Hematopoietic multipotent progenitor cell treated with erythropoietin and hydrocortisone succinate and interleukin-3 and kit ligand, for 8 days (in vitro differentiated cells): ENCODE measurements around the gene PRR20D.
"Not testable (repeated sequence)": the region's sequence is repeated elsewhere in the genome, so short reads cannot be mapped to it uniquely, and the experiment has no call there.

Experiments
- DNase-seq: peaks from one replicate; pipeline ENCODE4 v3.0.0-alpha.2; 2015

The PRR20D gene

DNA sequence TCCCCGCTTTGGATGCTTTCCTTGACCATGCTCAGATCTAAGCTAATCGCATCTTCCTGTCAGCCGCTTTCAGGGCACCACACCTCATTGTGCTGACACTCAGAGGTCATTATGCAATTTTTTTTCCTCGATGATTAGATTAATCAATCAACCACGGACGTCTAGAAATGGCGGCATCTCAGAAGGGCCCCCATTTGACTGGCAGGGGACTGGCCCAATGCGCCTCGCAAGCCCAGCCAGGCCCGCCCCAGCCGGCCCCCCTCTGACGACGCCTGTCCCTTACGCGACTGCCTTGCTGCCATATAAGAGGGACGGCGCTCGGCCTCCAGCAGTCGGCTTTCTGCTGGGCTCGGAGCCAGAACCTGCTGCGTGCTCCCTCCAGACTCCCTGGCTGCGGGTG is at the start of gene PRR20D:
Gene PRR20D (plus strand): TSS at position 301 of the 400 bp plus-strand sequence. CDS start 387 bp downstream, outside the sequence.
- not testable (repeated sequence) for DNase-seq

DNA sequence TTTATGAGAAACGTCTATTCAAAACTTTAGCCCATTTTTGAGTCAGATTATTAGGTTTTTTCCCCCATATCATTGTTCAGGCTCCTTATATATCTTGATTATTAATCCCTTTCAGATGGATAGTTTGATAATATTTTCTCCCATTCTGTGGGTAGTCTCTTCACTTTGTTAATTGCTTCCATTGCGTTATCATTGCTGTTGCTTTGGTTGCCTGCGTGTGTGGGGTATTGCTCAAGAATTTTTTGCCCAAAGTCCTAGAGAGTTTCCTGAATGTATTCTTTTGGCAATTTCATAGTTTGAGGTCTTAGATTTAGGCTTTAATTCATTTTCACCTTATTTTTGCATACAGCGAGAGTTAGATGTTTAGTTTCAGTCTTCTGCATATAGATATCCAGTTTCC is 45.5 kb upstream of the PRR20D start:
- DNase-seq: no peak

DNA sequence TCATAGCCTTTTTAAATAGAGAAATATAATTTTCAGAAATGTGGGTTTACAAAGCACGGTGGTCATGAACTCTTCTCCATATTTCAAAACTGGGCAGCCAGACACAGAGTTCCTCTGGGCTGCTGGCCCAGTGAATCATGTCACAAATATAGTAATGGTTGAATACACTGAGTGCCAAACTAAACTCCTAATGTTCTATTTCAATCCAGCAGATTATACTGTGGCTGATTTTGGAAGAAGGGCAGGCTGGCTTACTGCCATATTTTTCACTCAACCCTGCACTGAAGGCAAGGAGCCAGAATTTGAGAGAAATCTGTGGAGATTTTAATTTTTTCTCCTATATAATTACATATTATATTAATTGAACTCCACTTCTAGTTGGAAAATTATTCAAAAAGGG is 36.8 kb upstream of the PRR20D start:
- no peak for DNase-seq

DNA sequence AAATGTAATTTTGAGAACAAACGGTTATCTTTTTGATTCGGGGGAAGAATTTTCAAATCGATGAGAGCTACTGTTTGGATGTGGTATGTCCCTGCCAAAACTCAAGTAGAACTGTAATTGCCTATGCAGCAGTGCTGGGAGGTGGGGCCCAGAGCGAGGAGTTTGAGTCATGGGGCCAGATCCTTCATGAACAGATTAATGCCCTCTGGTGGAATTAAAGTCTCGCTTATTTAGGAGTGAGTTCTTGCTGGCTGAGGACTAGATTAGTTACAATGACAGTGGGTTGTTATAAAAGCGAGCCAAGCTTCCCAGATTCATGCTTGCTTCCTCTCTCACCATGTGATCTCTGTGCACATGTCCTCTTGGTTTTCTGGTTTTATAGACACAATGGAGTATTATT is 31.5 kb upstream of the PRR20D start:
- DNase-seq: no peak

DNA sequence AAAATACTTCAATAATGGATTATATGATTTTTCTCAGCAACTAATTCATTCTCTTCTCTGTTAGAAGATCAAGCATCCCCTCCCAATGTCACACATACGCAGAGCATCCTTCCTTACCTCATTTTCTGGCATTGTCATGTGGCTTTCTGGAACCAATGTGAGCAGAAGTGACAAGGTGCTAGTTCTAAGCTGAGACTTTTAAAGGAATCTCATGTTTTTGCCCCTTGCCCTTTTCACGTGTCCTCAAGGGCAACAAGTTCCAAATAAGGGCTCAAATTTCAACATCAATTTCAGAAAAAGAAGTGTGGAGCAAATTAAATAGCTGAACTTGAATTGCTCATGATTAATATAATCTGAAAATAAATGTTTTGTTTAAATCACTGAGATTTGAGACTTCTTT is 24.3 kb upstream of the PRR20D start:
- DNase-seq: no peak

DNA sequence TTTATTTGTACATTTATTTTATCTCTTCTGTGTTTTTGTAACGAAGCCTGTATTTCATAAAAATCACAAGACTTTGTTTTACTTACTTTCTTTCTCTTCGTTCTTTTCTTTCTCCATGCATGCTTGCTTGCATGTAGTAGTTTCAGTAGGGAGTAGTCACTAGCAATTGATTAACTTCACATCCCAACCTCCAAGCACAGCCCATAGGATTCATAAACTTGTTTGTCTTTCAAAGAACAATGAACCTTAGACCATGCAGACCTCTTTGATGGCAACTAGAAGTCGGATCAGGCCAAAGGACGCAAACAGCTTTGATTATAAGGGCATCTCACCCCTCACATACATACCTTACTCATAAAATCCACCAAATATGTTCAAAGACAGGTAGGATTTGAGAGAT is 22.8 kb upstream of the PRR20D start:
- no peak for DNase-seq

DNA sequence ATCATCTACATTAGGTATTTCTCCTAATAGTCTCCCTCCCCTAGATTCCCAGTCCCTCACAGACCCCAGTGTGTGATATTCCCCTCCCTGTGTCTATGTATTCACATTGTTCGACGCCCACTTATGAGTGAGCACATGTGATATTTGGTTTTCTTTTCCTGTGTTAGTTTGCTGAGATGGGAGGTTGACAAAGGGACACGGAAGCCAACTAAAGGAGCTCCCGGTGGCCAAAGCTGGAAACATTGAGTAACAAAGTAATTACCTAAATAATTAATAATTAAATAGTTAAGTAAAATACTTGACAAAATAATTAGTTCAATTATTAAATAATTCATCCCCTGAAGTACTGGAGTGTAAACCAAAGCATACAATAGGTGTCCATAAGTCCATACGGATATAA is 21.4 kb upstream of the PRR20D start:
- no peak for DNase-seq

DNA sequence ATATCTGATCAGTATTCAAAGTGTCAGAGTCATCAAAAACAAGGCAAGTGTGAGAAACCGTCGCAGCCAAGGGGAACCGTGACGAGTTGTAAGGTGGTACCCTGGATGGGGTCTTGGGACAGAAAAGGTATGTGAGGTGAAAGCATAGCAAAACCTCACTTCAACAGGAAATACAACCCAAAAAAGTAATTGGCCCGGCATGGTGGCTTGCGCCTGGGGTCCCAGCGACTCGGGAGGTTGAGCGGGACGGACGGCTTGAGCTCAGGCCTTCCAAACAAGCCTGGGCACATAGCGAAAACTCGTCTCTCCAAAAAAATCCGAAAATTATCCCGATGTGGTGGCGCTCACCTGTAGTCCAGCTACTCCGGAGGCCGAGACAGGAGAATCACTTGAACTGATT is 20.7 kb upstream of the PRR20D start:
- DNase-seq: not testable (repeated sequence)

DNA sequence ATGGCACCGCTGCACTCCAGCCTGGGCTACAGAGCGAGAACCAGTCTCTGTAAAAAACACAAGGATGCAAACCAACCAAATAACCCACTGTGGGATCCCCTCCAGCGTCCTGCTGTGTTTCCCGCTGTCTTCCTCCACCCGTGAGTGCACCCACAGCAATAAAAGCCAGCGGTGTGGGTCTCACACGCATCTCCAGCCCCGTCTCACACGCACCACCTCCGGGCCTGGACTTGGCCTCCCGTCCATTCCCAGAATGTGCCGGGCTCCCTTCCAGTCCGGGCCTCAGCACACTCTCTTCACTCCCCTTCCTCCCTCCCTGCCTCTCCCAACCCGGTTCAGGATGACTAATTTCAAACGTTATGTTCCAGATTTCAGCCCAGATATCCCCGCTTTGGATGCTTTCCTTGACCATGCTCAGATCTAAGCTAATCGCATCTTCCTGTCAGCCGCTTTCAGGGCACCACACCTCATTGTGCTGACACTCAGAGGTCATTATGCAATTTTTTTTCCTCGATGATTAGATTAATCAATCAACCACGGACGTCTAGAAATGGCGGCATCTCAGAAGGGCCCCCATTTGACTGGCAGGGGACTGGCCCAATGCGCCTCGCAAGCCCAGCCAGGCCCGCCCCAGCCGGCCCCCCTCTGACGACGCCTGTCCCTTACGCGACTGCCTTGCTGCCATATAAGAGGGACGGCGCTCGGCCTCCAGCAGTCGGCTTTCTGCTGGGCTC is 20.0 kb upstream of the PRR20D start, which contains the start of gene PRR20A:
Gene PRR20A (plus strand): TSS at position 684 of the 734 bp plus-strand sequence. CDS start 387 bp downstream, outside the sequence.
- not testable (repeated sequence) for DNase-seq

DNA sequence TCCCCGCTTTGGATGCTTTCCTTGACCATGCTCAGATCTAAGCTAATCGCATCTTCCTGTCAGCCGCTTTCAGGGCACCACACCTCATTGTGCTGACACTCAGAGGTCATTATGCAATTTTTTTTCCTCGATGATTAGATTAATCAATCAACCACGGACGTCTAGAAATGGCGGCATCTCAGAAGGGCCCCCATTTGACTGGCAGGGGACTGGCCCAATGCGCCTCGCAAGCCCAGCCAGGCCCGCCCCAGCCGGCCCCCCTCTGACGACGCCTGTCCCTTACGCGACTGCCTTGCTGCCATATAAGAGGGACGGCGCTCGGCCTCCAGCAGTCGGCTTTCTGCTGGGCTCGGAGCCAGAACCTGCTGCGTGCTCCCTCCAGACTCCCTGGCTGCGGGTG is 13.2 kb upstream of the PRR20D start, which contains the start of gene PRR20B:
Gene PRR20B (plus strand): TSS at position 301 of the 400 bp plus-strand sequence. CDS start 387 bp downstream, outside the sequence.
- DNase-seq: not testable (repeated sequence)

DNA sequence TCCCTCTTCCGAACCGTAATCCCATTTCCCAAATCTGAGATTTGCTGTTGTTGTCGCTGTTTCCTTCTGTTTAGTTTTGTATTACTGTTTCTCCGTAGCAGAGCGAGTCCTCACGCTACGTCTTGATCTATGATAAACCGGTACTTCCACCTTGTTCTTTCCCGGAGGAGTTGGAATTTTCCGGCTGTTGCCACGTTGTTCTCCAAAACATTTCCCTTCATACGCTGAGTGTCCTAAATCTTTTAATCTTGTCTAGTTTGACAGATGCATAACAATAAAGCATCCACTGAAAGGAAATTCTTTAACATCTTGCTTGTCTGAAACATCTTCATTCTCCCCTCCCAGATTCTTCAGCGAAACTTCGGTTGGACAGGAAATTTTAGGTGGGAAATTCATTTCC is 12.3 kb upstream of the PRR20D start:
- not testable (repeated sequence) for DNase-seq

DNA sequence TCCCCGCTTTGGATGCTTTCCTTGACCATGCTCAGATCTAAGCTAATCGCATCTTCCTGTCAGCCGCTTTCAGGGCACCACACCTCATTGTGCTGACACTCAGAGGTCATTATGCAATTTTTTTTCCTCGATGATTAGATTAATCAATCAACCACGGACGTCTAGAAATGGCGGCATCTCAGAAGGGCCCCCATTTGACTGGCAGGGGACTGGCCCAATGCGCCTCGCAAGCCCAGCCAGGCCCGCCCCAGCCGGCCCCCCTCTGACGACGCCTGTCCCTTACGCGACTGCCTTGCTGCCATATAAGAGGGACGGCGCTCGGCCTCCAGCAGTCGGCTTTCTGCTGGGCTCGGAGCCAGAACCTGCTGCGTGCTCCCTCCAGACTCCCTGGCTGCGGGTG is 6.7 kb upstream of the PRR20D start, which contains the start of gene PRR20C:
Gene PRR20C (plus strand): TSS at position 301 of the 400 bp plus-strand sequence. CDS start 387 bp downstream, outside the sequence.
- DNase-seq: not testable (repeated sequence)

DNA sequence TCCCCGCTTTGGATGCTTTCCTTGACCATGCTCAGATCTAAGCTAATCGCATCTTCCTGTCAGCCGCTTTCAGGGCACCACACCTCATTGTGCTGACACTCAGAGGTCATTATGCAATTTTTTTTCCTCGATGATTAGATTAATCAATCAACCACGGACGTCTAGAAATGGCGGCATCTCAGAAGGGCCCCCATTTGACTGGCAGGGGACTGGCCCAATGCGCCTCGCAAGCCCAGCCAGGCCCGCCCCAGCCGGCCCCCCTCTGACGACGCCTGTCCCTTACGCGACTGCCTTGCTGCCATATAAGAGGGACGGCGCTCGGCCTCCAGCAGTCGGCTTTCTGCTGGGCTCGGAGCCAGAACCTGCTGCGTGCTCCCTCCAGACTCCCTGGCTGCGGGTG is 6.5 kb downstream of the PRR20D start, which contains the start of gene PRR20E:
Gene PRR20E (plus strand): TSS at position 301 of the 400 bp plus-strand sequence. CDS start 387 bp downstream, outside the sequence.
- DNase-seq: not testable (repeated sequence)

DNA sequence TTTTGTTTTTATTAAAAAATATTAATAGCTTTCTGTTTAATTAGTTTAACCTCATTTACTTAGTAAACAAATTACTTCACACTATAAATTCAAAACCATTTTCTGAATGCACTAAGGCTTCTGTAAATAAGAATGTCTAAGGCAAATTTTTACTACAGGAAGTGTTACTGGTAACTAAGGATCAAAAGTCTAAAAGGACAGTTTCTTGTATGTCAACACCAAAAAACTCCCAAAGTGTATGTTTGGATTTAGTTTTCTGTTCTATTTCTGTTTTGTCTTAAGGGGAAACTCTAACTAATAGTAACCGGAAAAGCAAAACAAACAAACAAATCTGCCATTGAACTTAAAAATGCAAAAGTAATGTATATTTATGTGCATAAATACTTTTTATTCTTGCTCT is 31.2 kb downstream of the PRR20D start:
- no peak for DNase-seq

DNA sequence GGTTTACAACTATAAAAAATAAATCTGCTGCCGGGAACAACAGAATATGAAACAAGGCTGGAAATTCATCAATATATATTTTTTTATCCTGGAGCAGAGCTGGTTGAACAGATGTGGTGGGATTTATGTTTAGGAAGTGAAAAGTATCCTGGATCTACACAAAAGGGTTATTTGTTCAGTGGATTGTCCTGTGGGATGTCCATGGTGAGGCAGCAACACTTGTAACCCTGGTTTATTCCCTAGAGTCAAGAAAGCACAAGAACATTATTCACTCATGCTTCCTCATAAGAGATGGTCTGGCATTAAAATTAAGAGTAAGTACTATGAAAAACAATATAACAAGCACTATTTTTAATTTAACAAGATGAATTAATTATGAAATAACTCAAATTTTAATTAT is 52.6 kb downstream of the PRR20D start:
- no peak for DNase-seq
